AG09309 (cell line): ENCODE data around the gene ZDHHC4.

ENCODE experiments used
- DNase-seq: peaks from one replicate; pipeline ENCODE4 v3.0.0-alpha.2; 2010; ENCODE audit warnings: low read depth
- H3K4me3 ChIP-seq: 2 replicates; pipeline ENCODE4 v1.5.1; 2011; ENCODE audit warnings: mild to moderate bottlenecking, low read depth, low read length, moderate library complexity; ENCODE audit not compliant: control insufficient read depth
- CTCF ChIP-seq: IDR thresholded peaks from 2 replicates; pipeline ENCODE4 v1.5.1; 2011; ENCODE audit warnings: mild to moderate bottlenecking, low read depth, low read length, inconsistent platforms; ENCODE audit not compliant: insufficient read depth, control insufficient read depth; ENCODE audit errors: missing control alignments

The ZDHHC4 gene

GRCh38 chr7:6551016-6551511, 26.2 kb upstream of the ZDHHC4 start, which contains the start of gene GRID2IP:
GRID2IP (minus strand) TSS chr7:6551461; CDS start chr7:6551436, 25 bp downstream.
- no peak within 1 kb of the TSS for H3K4me3 ChIP-seq
- no peak for TF ChIP-seq CTCF
- no peak for DNase-seq

- TF ChIP-seq CTCF = no peak
- no peak for DNase-seq
- no peak overlapping the region for H3K4me3 ChIP-seq
These were observed 23.7 kb upstream of the ZDHHC4 start for GRCh38 chr7:6553448-6554044.

- DNase-seq = no peak
- no peak overlapping the region for H3K4me3 ChIP-seq
- TF ChIP-seq CTCF = no peak
These were observed 22.4 kb upstream of the ZDHHC4 start for GRCh38 chr7:6554848-6555247.

- no peak for TF ChIP-seq CTCF
- DNase-seq = no peak
- H3K4me3 ChIP-seq = no peak overlapping the region
These were observed 21.1 kb upstream of the ZDHHC4 start for GRCh38 chr7:6556196-6556595.

GRCh38 chr7:6558837-6559236, 18.4 kb upstream of the ZDHHC4 start:
- H3K4me3 ChIP-seq = no peak overlapping the region
- DNase-seq = peak; percentile 5
- TF ChIP-seq CTCF = peak; percentile 52

- no peak for DNase-seq
- no peak overlapping the region for H3K4me3 ChIP-seq
- no peak for TF ChIP-seq CTCF
These were observed 17.4 kb upstream of the ZDHHC4 start for GRCh38 chr7:6559896-6560295.
